ENCODE results near the gene SRF.
A peak's percentile ranks its signal among the peaks of the same experiment; 100 is the strongest.

SRF gene

GRCh38 chr6:43228951-43229802, 58.1 kb downstream of the SRF start, which contains the start of gene DNPH1:
Gene DNPH1, minus strand, starts transcription at chr6:43229481. Its CDS starts 25 bp downstream, at chr6:43229456.
- Histone ChIP-seq H3K9me3 (ENCODE audit: severe bottlenecking) (no peaks in the 10 kb centered on the region), H3K4me1 (ENCODE audit: insufficient read depth, poor library complexity, severe bottlenecking) (no peaks in the 10 kb centered on the region), H3K36me3 (ENCODE audit: low read depth) (peaks cover 3% of the 10 kb centered on the region; the same call in 1 of the 2 replicates), H3K27ac (ENCODE audit: poor library complexity, severe bottlenecking) (peak within 1 kb of the TSS; percentile 22), H3K27me3 (ENCODE audit: insufficient read depth, poor library complexity, severe bottlenecking) (no peaks in the 10 kb centered on the region), H3K4me3 (ENCODE audit: severe bottlenecking) (peak within 1 kb of the TSS; percentile 65)
- peak; percentile 94 for TF ChIP-seq CTCF (IDR thresholded peaks at IDR 0.05; ENCODE audit: poor library complexity, severe bottlenecking)
- ATAC-seq (ENCODE audit: low read depth): peak; percentile 92
- peak; percentile 73 for DNase-seq (ENCODE audit: low spot score)

GRCh38 chr6:43229803-43230620, 58.9 kb downstream of the SRF start:
- no peak overlapping the region for H3K27ac ChIP-seq (ENCODE audit: poor library complexity, severe bottlenecking)
- ATAC-seq (ENCODE audit: low read depth) (no peak), DNase-seq (ENCODE audit: low spot score) (peak; percentile 20)
- H3K4me1 ChIP-seq (ENCODE audit: insufficient read depth, poor library complexity, severe bottlenecking): no peaks in the 10 kb centered on the region
- H3K4me3 ChIP-seq (ENCODE audit: severe bottlenecking): no peak overlapping the region
- no peak for TF ChIP-seq CTCF (IDR thresholded peaks at IDR 0.05; ENCODE audit: poor library complexity, severe bottlenecking)
- no peaks in the 10 kb centered on the region for H3K9me3 ChIP-seq (ENCODE audit: severe bottlenecking)
- H3K36me3 ChIP-seq (ENCODE audit: low read depth): no peaks in the 10 kb centered on the region
- H3K27me3 ChIP-seq (ENCODE audit: insufficient read depth, poor library complexity, severe bottlenecking): no peaks in the 10 kb centered on the region

GRCh38 chr6:43231053-43231452, 60.0 kb downstream of the SRF start:
- Histone ChIP-seq H3K4me3 (ENCODE audit: severe bottlenecking) (no peak overlapping the region), H3K4me1 (ENCODE audit: insufficient read depth, poor library complexity, severe bottlenecking) (no peaks in the 10 kb centered on the region), H3K9me3 (ENCODE audit: severe bottlenecking) (no peaks in the 10 kb centered on the region), H3K27ac (ENCODE audit: poor library complexity, severe bottlenecking) (no peak overlapping the region), H3K36me3 (ENCODE audit: low read depth) (no peaks in the 10 kb centered on the region), H3K27me3 (ENCODE audit: insufficient read depth, poor library complexity, severe bottlenecking) (no peaks in the 10 kb centered on the region)
- no peak for DNase-seq (ENCODE audit: low spot score)
- no peak for TF ChIP-seq CTCF (IDR thresholded peaks at IDR 0.05; ENCODE audit: poor library complexity, severe bottlenecking)
- no peak for ATAC-seq (ENCODE audit: low read depth)

All from RWPE2 (cell line).